Measurements from ENCODE around the gene RAB26.
"Not testable (repeated sequence)": the region's sequence is repeated elsewhere in the genome, so short reads cannot be mapped to it uniquely, and the experiment has no call there.

The RAB26 gene, protein sequence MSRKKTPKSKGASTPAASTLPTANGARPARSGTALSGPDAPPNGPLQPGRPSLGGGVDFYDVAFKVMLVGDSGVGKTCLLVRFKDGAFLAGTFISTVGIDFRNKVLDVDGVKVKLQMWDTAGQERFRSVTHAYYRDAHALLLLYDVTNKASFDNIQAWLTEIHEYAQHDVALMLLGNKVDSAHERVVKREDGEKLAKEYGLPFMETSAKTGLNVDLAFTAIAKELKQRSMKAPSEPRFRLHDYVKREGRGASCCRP

GRCh38 chr16:2147981-2148671 is at the start of gene RAB26:
RAB26 (plus strand) TSS chr16:2148625; CDS start chr16:2148784, 159 bp downstream.
- DNase-seq (ENCODE audit: low spot score) = peak; percentile 33

- DNase-seq (ENCODE audit: low spot score) = not testable (repeated sequence)
These were observed 46.8 kb upstream of the RAB26 start for GRCh38 chr16:2101581-2101980.

GRCh38 chr16:2102471-2102870 is 46.0 kb upstream of the RAB26 start:
- DNase-seq (ENCODE audit: low spot score) = no peak

GRCh38 chr16:2104464-2104863 is 44.0 kb upstream of the RAB26 start:
- not testable (repeated sequence) for DNase-seq (ENCODE audit: low spot score)

DNA sequence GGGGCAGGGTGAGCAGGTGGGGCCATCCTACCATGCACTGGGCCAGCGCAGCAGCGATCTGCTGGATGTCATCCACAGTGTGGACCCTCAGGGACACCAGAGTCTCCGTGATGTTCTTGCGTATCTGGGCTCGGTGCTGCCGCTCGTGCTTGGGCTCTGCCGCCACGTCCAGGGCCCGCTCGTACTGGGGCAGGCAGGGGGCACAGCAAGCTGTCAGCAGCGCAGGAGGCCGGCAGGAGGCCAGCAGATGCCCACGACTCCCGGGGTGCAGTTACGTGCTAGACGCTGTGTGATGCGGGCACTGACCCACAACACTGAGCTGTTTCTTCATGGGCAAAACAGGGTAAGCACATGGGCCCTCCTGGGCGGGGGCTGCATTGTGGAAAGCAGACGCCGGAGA is 43.1 kb upstream of the RAB26 start:
- DNase-seq (ENCODE audit: low spot score) = not testable (repeated sequence)

DNA sequence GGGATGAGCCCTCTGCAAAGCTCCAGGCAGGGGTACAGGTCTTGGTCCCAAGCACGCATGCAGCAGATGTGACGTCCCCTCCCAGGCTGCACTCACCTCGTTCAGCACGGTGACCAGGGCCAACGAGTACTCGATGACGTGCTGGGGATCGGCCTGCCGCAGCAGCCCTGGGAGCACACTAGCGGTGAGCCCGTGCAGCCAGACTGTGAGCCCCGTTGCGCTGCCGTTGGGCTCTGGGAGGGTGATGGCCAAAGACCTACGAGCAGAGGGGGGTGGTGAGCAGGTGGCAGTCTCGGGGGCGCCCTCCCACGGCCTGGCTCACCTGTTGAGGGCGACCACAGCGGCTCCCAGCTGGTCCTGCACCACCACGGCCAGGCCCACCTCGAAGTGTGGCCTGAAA is 42.7 kb upstream of the RAB26 start:
- not testable (repeated sequence) for DNase-seq (ENCODE audit: low spot score)

DNA sequence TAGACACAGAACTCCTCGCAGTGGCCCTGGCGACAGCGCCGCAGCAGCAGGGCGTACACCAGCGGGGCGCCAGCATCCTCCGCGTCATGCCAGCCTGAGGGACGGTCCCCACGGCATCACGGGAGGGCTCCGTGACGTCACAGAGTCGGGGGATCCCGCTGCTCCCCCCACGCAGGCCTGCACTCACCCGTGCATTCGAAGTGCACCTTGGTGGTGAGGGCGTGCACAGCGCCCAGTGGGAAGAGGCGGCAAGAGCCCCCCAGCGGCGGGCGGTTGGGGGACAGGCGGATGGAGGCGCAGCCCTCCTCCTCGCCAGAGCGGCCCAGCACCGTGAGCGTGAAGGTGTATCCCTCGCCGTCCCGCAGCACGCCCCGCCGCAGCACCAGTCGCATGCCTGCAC is 42.2 kb upstream of the RAB26 start:
- DNase-seq (ENCODE audit: low spot score) = not testable (repeated sequence)

- not testable (repeated sequence) for DNase-seq (ENCODE audit: low spot score)
These were observed 41.2 kb upstream of the RAB26 start for GRCh38 chr16:2107121-2107790.

- DNase-seq (ENCODE audit: low spot score) = not testable (repeated sequence)
These were observed 40.7 kb upstream of the RAB26 start for GRCh38 chr16:2107791-2108125.

- not testable (repeated sequence) for DNase-seq (ENCODE audit: low spot score)
These were observed 39.8 kb upstream of the RAB26 start for GRCh38 chr16:2108446-2109270.

DNA sequence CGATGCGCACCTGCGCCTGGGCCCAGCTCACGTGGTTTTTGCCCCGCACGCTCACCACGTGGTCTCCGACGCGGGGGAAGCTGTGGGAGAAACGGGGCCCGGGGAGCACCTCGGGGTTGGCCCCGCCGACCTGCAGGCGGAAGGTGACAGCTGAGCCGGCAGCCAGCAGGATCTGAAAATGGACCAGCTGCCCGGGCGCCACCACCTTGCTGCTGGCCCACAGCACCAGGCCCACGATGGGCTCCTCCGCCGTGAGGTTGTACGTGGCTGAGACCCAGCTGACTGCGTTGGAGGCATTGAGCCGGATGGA is 39.2 kb upstream of the RAB26 start:
- not testable (repeated sequence) for DNase-seq (ENCODE audit: low spot score)

- not testable (repeated sequence) for DNase-seq (ENCODE audit: low spot score)
These were observed 38.6 kb upstream of the RAB26 start for GRCh38 chr16:2109872-2110271.

- not testable (repeated sequence) for DNase-seq (ENCODE audit: low spot score)
These were observed 38.0 kb upstream of the RAB26 start for GRCh38 chr16:2110332-2111008.

DNA sequence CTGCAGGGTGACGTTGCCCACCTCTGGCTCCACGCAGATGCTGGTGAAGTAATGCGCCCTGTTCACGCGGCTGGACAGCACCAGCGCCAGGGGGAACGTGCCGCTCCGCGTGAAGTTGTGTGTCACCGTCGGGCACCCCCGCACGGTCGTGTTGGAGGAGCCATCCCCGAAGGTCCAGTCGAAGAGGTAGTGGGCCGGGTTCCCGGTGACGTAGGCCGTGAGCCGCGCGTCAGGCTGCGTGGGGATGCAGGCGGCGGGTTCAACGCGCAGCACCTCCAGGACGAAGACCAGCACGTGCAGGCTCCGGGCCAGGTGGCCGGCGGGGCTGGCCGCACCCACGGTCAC is 37.4 kb upstream of the RAB26 start:
- DNase-seq (ENCODE audit: low spot score) = not testable (repeated sequence)

DNA sequence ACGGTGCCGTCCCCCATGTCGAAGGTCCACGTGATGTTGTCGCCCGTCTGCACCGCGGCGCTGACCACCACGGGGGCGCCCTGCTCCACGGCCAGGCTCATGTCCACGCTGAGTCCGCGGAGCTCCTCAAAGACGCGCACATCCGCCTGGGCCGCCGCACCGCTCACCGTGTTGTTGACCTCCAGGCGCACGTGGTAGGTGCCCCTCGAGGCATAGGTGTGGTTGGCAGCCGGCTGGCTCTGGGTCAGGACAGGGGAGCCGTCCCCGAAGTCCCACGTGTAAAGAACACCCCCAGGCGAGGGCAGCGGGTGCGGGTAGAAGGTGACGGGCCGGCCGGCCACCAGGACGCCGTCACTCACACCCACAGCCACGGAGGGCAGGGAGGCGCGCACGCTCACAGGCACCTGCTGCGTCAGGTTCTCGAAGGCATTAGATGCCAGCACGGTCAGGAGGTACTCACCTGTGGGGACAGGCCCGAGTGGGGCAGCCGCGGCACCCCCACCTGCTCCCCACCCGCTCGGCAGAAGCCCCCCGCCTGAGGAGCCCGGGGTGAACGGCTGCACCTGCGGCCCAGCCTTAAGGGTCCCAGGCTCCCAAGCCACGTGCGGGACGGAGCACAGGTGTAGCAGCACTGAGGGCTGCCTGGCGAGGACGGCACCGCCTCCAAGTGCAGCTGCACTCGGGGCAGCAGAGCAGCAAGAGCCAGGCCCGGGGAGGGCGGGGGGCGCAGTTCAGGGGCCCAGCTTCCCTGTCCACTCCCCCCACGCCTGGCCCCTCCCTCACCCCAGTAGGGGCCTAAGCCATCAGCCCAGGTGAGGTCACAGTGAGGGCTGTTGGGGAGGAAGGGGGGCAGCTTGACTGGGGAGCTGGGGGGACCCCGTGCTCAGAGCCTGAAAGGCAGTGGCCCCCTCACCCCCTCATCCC is 36.8 kb upstream of the RAB26 start:
- not testable (repeated sequence) for DNase-seq (ENCODE audit: low spot score)

GRCh38 chr16:2112539-2113106 is 35.8 kb upstream of the RAB26 start:
- DNase-seq (ENCODE audit: low spot score) = not testable (repeated sequence)

DNA sequence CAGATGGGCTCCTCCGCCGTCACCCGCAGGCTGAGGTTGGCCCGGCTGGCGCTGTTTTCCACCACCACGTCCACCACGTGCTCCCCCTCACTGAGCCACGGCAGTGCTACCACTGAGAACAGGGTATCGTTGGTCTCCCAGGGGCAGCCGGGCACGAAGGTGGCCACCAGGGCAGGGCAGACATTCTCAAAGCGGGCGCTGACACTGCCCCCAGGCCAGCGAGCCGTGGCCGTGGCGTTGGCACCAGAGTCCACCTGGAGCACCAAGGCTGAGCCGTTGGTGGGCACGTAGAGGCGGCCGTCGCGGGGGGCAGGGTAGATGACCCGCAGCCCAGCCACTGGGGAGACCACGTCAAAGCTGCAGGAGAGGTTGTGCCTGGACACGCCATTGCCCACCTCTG is 34.2 kb upstream of the RAB26 start:
- not testable (repeated sequence) for DNase-seq (ENCODE audit: low spot score)

DNA sequence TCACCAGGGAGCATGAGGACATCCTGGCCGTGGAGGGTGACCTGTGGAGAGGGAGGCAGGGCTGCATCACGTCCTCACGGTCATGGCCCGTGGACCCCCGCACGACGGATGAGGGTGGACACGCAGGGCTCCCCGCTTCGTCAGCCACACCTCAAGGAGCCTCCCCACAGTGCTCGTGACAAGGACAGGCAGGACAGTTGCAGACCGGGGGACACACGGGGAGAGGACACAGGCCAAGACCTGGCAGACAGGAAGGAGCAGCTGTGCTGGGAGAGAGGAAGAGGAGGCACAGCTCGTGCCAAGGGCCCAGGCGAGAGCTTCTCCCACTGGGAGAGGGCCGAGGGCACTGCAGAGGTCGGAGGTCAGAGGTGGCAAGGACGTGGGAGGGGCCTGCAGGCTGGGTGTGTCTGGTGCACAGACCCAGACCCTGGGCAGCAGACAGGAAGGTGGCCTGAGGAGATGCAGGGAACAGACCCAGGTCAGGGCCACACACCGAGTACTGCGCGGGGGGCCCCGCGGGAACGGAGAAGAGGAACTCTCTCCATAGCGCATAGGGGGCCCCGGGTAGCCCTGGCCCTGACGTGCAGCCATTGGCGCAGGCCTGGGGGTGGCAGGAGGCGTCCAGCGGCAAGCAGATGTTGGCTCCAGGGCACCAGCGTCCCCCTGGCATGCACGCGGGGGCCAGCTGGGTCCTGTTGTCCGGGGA is 33.4 kb upstream of the RAB26 start:
- not testable (repeated sequence) for DNase-seq (ENCODE audit: low spot score)

- no peak for DNase-seq (ENCODE audit: low spot score)
These were observed 32.8 kb upstream of the RAB26 start for GRCh38 chr16:2115591-2115973.

GRCh38 chr16:2116428-2116827 is 32.0 kb upstream of the RAB26 start:
- not testable (repeated sequence) for DNase-seq (ENCODE audit: low spot score)

Data from activated CD4-positive, alpha-beta T cell treated with anti-CD3 and anti-CD28 coated beads, Interleukin-2, Interleukin-4, amounts not matched to agents 100 ng/mL and 50 ng/mL, durations not matched to agents 16 hours and 8 hours (primary cell).